Prostate gland (tissue), 2 donors: ENCODE results near the gene RET.

Experiments
- CTCF ChIP-seq, 4 experiments: fragments of 200-600 bp in 2 of 4; fragments of 450-650 bp in 2 of 4; sonication (generic) in 2 of 4; IDR thresholded peaks; 1 replicate in 3 of 4; 2 replicates in 1 of 4; pipeline ENCODE4 v1.5.1; 2016 to 2019; ENCODE audit warnings: antibody characterized with exemption in 4 of 4, mild to moderate bottlenecking in 2 of 4, moderate library complexity in 2 of 4
- POLR2A ChIP-seq: fragments of 450-650 bp; IDR thresholded peaks from one replicate; pipeline ENCODE4 v1.6.1; 2016; ENCODE audit warnings: antibody characterized with exemption, mild to moderate bottlenecking
- POLR2AphosphoS5 ChIP-seq: sonication (generic); formaldehyde crosslinking; IDR thresholded peaks from one replicate; pipeline ENCODE4 v1.6.1; 2017; ENCODE audit warnings: antibody characterized with exemption

GRCh38 chr10:43131256-43131655, 54.4 kb downstream of the RET start:
- TF ChIP-seq POLR2A: no peak
- no peak for TF ChIP-seq CTCF (IDR thresholded peaks at IDR 0.05)
- TF ChIP-seq POLR2AphosphoS5: no peak
